COR-L47 (cell line): ENCODE data around the gene KRT12.
A peak's percentile ranks its signal among the peaks of the same experiment; 100 is the strongest.

Source experiments
- DNase-seq: peaks from one replicate; lab custom pipeline; 2025; lab: John Stamatoyannopoulos, UW

The KRT12 gene

GRCh38 chr17:40866838-40867237 lies at the start of gene KRT12:
Gene KRT12 (minus strand): TSS chr17:40867223. CDS start chr17:40867186, 37 bp downstream.
- no peak for DNase-seq

DNA sequence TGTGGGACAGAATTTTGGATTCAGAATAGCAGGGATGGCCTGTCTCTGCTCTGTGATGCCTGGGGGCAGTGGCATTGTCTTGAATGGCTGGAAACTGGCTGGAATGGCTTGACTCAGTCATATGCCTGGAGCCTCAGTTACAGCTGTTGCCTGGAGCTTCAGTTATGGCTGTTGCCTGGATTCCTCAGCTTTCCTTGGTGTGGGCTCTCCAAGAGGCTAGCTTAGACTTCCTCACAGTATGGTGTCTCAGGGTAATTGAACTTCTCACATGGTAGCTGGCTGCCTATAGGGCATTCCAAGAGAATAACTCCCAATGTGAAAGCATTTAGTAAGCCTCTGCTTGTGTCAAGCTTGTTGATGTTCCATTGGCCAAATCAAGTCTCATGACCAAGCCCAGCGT lies 49.3 kb upstream of the KRT12 start:
- no peak for DNase-seq

DNA sequence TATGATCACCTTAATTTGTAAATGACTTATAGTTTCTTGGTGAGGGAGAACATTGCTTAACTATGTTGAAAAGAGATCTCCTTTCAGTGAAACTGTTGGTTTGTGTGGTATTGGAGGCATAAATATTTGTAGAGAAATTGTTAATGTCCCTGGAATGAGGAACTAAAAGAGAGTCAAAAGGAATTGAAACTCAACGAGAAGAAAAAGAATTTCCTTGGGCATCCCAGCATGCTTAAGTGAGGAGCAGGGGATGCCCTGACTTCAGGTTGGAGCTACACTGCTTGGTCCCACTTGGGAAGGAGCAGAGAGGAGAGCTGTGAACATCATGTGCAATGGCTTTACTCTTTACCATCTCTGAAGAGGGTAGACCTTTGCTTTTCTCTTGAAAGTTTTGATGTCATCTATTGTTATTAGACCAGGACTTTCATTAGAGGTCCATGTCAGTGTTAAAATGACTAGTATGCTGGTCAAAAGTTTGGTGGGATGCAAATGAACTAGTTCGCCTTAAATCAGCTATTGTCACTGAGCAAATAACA lies 48.8 kb upstream of the KRT12 start:
- no peak for DNase-seq

DNA sequence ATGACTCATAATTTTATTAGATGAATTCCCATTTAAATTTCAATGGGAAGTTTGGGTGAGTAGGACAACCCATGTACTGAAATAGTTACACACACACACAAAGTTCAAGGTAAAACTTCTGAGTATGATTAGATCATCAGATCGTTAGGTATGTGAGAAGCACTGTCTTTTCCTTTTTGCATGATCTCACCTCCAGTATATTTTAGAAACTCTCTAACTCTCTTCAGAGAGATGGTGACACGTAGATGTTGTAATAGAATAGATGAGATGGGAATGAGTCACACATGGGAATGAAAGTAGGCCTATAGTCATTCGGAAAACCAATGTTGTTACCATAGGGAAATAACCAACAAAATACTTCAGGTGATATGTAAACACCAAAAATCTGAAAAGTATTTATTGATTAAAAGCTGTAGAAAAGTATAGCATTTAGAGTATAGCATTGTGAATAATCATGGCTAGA lies 48.2 kb upstream of the KRT12 start:
- DNase-seq = no peak

- no peak for DNase-seq
Observed at GRCh38 chr17:40914075-40914855, 47.2 kb upstream of the KRT12 start.

- DNase-seq = no peak
Observed at GRCh38 chr17:40912486-40913210, 45.6 kb upstream of the KRT12 start.

DNA sequence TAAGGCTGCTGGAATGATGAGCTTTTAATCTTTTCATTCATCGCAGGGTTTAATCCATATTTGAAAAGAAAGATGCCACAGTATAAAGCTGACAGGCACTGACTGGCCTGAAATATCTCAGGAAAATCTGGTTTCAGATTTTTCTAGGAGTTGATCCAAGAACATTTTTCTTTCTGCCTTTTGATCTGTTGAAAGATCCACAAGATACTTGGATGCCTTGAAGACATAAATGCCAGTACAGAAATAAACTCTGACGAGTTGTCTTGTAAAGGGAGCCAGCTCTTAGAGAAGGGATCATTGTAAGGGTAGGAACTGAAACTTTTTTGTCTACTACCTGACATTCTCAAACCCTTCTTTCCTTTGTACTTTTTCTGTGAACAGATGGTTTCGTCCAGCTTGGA lies 43.4 kb upstream of the KRT12 start:
- DNase-seq = no peak

DNA sequence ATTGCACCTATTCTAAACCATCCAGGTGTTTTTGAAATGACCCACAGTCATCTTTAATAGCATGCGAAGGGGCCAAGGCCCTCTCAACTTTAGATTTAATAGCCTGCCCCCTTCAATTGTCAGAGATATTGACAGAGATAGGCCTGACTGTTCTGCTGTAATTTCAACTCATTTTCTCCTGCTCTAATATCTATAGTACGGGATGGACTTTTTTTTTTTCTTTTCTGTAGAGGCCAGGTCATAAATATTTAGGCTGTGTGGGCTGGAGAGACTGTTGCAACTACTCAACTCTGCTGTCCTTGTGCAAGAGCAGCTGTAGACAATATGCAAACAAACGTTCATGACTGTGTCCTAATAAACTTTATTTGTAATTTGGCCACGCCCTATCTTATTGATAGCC lies 42.7 kb upstream of the KRT12 start:
- no peak for DNase-seq

DNA sequence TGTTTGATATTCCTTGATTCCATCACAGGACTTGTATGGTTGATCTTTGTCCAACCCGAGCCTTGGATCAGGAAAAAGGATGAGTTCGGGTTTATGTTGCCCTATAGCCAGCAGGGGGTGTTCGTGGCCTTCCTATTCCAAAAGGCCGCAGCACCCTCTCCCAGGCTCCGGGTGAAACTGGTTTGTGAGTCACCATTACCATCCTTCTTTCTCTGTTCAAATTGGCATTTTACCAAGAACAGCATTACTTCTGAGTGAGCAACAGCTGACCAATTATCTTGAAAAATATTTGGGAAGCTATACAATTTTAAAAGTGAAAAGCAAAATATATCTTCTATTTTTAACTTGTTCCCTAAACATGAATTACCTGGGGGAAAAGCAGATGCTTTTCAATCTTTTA lies 42.3 kb upstream of the KRT12 start:
- DNase-seq = peak; percentile 94

DNA sequence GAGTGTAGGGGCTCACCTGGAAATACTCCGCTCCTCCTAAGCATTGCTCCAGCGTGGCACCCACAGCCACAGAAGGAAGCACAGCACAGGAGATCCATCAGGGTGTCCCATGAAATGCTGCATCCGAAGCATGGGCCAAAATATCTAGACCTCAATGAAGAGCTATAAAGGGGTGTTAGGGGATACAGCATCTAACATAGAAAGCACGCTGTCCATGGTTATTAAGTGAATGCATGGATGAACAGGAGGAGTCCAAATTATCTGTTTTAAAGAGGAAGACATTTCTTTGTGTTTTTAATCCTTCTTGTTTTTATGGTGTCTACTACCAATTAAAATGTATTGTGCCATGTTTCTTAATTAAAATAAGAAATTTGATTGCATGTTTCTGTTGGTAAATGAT lies 39.6 kb upstream of the KRT12 start:
- DNase-seq = no peak

DNA sequence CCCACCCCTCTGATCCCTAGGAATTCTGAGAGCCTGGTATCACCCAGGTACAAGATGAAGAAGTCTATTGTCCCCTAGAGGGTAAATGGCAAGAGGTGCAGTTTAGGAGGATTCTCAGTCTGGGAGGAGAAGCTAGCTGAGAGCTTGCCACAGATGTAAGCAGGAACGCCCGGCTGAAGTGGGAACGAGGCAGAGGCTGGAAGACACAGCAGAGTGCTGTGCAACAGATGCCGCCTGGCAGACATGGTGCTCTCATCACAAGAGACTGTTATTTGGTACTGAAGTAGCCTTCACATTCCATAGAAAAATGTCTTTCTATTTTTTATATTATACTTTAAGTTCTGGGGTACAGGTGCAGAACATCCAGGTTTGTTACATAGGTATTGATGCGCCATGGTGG lies 38.3 kb upstream of the KRT12 start:
- no peak for DNase-seq

GRCh38 chr17:40903129-40903847 lies 36.3 kb upstream of the KRT12 start:
- no peak for DNase-seq

- DNase-seq = no peak
Observed at GRCh38 chr17:40902498-40902897, 35.5 kb upstream of the KRT12 start.

GRCh38 chr17:40901981-40902474 lies 35.0 kb upstream of the KRT12 start:
- DNase-seq = peak; percentile 79

GRCh38 chr17:40900809-40901356 lies 33.9 kb upstream of the KRT12 start:
- DNase-seq = no peak

DNA sequence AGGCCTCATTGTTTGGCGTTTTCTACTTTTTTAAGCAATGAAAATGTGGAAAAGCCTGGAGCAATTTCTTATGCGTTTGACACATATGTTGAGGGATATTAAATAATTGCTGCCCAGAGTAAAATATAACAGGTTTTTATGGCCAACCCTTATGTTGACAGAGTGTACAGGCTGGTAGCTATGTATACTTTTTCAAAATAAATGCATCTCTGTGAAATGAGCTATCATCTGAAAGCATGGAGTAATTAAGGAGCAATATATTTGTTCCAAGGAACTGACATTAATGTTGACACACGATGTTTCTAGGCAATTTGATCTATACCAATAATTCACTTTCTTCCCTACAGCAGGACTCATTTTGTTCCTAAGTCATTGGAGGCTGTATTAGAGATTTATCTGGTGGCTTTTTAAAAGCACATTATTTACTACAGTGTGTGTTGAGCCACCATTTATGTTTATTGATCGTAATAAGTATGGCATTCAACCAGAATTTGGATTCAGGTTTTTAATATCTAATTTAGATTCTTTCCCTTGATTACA lies 30.0 kb upstream of the KRT12 start:
- no peak for DNase-seq

DNA sequence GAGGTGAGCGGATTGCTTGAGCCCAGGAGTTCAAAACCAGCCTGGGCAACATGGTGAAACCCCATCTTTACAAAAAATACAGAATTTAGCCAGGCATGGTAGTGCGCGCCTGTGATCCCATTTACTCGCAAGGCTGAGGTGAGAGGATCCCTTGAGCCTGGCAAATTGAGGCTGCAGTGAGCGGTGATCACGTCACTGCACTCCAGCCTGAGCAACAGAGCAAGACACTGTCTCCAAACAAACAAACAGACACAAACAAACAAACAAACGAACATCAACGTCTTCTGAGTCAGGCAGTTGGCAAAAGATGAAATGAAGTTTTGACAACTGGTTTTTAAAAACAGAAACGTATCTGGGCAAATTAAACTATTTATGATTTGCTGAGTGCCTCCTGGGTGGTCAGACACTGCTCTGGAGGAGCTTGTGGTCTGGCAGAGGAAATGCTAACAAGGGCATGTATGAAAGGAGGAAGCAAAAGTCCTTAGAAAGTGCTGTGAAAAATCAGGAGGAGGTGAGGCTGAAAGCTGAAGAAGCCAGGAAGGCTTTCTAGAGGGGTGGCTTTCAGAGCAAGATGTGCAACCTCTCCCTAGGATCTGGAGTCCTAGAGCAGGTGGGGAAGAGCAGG lies 28.2 kb upstream of the KRT12 start:
- no peak for DNase-seq

DNA sequence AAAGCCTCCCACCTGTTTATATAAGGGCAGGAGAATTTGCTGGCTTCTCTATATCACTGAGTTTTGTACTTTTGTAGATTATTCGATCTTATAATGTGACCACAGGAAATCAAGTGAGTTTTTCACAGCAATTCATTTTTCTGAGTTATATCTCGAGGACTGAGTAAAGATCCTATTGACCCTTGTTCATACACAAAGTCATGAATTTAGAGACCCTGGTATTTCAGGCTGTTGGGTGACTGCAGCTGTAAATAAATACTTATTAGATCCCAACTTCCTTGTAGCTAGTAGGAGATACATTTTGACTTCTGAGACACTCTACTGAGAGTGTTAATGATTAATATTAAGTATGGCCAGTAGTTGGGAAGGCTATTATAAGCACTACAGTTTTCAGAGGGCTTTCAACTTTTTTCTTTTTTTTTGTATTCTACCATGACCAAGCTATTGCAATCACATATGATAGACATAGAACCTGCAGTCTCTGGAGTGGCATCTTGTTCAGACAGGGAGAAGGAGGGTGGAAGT lies 21.2 kb upstream of the KRT12 start:
- DNase-seq = no peak

DNA sequence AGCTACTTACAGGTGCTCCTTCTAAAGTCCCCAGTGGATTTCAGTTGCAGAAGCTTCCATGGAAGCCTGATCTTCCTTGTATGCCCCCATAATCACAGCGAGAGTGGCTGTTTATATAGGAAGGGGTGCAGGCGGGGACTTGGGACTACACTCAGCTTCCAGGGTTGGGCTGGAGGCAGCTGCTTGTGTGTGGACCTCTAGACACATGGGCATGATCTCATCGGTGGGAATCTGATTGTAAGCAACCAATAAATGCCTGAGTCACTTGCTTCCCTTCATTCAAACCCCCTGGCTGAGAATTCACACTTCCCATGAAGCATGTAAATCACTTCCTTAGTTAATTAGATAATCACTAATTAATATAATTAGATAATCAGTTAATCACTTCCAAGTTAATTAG lies 19.1 kb upstream of the KRT12 start:
- no peak for DNase-seq

- no peak for DNase-seq
Observed at GRCh38 chr17:40884708-40885512, 17.9 kb upstream of the KRT12 start, which contains the start of gene KRT20. Gene KRT20 (minus strand): TSS chr17:40885242. CDS start chr17:40885185, 57 bp downstream.
